Neural progenitor cell (in vitro differentiated cells): Measurements from ENCODE around the gene STRAP. TPM values are rescaled to one million over a fixed set of nuclear protein-coding genes. Genes with fewer than 3 reads are reported as not detected.

ENCODE experiments used
- DNase-seq: peaks from one replicate; pipeline ENCODE4 v3.0.0-alpha.2; 2016; ENCODE audit warnings: low spot score
- H2AFZ ChIP-seq: fragments of 200-600 bp; sonication (generic); replicated peaks from 2 replicates; pipeline ENCODE4 v1.6.1; 2016; ENCODE audit warnings: antibody characterized with exemption
- H3F3A ChIP-seq: fragments of 200-600 bp; sonication (generic); 2 replicates; pipeline ENCODE4 v1.6.1; 2016; ENCODE audit warnings: antibody characterized with exemption, low read depth
- H3K27ac ChIP-seq: fragments of 200-600 bp; sonication (generic); 2 replicates; pipeline ENCODE4 v1.5.1; 2016; ENCODE audit warnings: mild to moderate bottlenecking
- H3K27me3 ChIP-seq: fragments of 200-600 bp; sonication (generic); 2 replicates; pipeline ENCODE4 v1.6.1; 2016; ENCODE audit warnings: mild to moderate bottlenecking, moderate library complexity
- H3K36me3 ChIP-seq: fragments of 200-600 bp; sonication (generic); 2 replicates; pipeline ENCODE4 v1.5.1; 2016
- H3K4me1 ChIP-seq: fragments of 200-600 bp; sonication (generic); 2 replicates; pipeline ENCODE4 v1.6.1; 2016; ENCODE audit warnings: mixed run types
- H3K4me2 ChIP-seq: fragments of 200-600 bp; sonication (generic); 2 replicates; pipeline ENCODE4 v1.6.1; 2016
- H3K4me3 ChIP-seq: fragments of 200-600 bp; sonication (generic); 2 replicates; pipeline ENCODE4 v1.5.1; 2016
- H3K79me2 ChIP-seq: fragments of 200-600 bp; sonication (generic); 2 replicates; pipeline ENCODE4 v1.6.1; 2016; ENCODE audit warnings: low read depth
- H3K9ac ChIP-seq: fragments of 200-600 bp; sonication (generic); 2 replicates; pipeline ENCODE4 v1.6.1; 2016
- H3K9me3 ChIP-seq: fragments of 200-600 bp; sonication (generic); 2 replicates; pipeline ENCODE4 v1.5.1; 2016; ENCODE audit warnings: low read depth
- H4K20me1 ChIP-seq: fragments of 200-600 bp; sonication (generic); 2 replicates; pipeline ENCODE4 v1.6.1; 2016; ENCODE audit warnings: low read depth
- H3K27ac Mint-ChIP-seq: 3 replicates; pipeline ENCODE4 v1.8.0; 2021; ENCODE audit warnings: mixed read lengths
- H3K27me3 Mint-ChIP-seq: 2 replicates; pipeline ENCODE4 v1.8.0; 2022; ENCODE audit warnings: low read depth, mild to moderate bottlenecking, inconsistent platforms, moderate library complexity, mixed read lengths; ENCODE audit not compliant: insufficient read depth
- H3K36me3 Mint-ChIP-seq: 3 replicates; pipeline ENCODE4 v1.8.0; 2021; ENCODE audit warnings: mixed read lengths
- H3K4me1 Mint-ChIP-seq: 3 replicates; pipeline ENCODE4 v1.8.0; 2021; ENCODE audit warnings: mixed read lengths
- H3K4me3 Mint-ChIP-seq: 3 replicates; pipeline ENCODE4 v1.8.0; 2021; ENCODE audit warnings: mild to moderate bottlenecking, moderate library complexity, mixed read lengths
- H3K9me3 Mint-ChIP-seq: 3 replicates; pipeline ENCODE4 v1.8.0; 2020; ENCODE audit warnings: mixed read lengths
- EZH2 ChIP-seq: fragments of 200-600 bp; sonication (generic); IDR thresholded peaks from 2 replicates; pipeline ENCODE4 v1.6.1; 2017; ENCODE audit warnings: antibody characterized with exemption, mild to moderate bottlenecking, moderate library complexity
- EZH2phosphoT487 ChIP-seq: fragments of 200-600 bp; sonication (generic); IDR thresholded peaks from 2 replicates; pipeline ENCODE4 v1.6.1; 2017; ENCODE audit warnings: antibody characterized with exemption
- total RNA-seq: library from RNA; depleted of rRNA; stranded (reverse); fragments of >200 nt; gene quantifications from 2 replicates; pipeline ENCODE4 v1.2.3, GENCODE V29; 2015; ENCODE audit warnings: low replicate concordance
- TF ChIP-seq, protein P1 (sequence below): fragments of 200-600 bp; sonication (generic); IDR thresholded peaks from 2 replicates; pipeline ENCODE4 v1.5.1; 2017; ENCODE audit warnings: antibody characterized with exemption, mild to moderate bottlenecking

Gene STRAP
- total RNA-seq, 1 donor from 2014 or later = 303 TPM

DNA sequence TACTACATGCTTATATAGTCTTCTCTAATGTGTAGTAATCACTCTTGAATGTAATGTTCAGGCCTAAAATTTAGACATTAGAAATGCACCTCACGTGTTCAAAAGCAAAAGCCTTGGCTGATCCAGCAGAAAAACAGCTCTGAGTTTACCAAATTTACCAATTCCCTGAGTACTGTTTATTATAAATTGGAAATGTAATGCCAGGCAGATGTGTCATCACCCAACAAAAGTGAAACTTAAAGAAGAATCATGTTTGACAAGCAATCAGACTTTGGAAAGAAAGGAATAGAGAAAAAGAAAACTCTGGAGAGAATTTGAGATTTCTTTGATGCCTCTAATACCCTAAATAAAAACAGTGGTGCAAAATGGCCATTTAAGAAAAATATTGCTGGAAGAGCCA, 26.5 kb upstream of the STRAP start:
- H3K27me3 Mint-ChIP-seq = no peaks in the 10 kb centered on the region
- no peaks in the 10 kb centered on the region for H3F3A ChIP-seq
- no peaks in the 10 kb centered on the region for H3K36me3 ChIP-seq
- H4K20me1 ChIP-seq = no peaks in the 10 kb centered on the region
- H3K9me3 Mint-ChIP-seq = no peaks in the 10 kb centered on the region
- no peak overlapping the region for H3K4me3 ChIP-seq
- peaks cover 34% of the 10 kb centered on the region for H3K4me1 Mint-ChIP-seq
- TF ChIP-seq, protein P1, sequence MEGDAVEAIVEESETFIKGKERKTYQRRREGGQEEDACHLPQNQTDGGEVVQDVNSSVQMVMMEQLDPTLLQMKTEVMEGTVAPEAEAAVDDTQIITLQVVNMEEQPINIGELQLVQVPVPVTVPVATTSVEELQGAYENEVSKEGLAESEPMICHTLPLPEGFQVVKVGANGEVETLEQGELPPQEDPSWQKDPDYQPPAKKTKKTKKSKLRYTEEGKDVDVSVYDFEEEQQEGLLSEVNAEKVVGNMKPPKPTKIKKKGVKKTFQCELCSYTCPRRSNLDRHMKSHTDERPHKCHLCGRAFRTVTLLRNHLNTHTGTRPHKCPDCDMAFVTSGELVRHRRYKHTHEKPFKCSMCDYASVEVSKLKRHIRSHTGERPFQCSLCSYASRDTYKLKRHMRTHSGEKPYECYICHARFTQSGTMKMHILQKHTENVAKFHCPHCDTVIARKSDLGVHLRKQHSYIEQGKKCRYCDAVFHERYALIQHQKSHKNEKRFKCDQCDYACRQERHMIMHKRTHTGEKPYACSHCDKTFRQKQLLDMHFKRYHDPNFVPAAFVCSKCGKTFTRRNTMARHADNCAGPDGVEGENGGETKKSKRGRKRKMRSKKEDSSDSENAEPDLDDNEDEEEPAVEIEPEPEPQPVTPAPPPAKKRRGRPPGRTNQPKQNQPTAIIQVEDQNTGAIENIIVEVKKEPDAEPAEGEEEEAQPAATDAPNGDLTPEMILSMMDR = no peak
- TF ChIP-seq EZH2 (no peak), EZH2phosphoT487 (no peak)
- peaks cover 36% of the 10 kb centered on the region for H3K4me1 ChIP-seq
- no peak overlapping the region for H3K27ac Mint-ChIP-seq
- no peaks in the 10 kb centered on the region for H3K36me3 Mint-ChIP-seq
- H3K4me2 ChIP-seq = peak overlapping the region; percentile 63
- H3K27me3 ChIP-seq = no peaks in the 10 kb centered on the region
- peak overlapping the region; percentile 51 for H3K27ac ChIP-seq
- peak overlapping the region; percentile 38 for H2AFZ ChIP-seq
- H3K9me3 ChIP-seq = no peaks in the 10 kb centered on the region
- DNase-seq = no peak
- no peak overlapping the region for H3K4me3 Mint-ChIP-seq
- no peaks in the 10 kb centered on the region for H3K79me2 ChIP-seq
- no peak overlapping the region for H3K9ac ChIP-seq

DNA sequence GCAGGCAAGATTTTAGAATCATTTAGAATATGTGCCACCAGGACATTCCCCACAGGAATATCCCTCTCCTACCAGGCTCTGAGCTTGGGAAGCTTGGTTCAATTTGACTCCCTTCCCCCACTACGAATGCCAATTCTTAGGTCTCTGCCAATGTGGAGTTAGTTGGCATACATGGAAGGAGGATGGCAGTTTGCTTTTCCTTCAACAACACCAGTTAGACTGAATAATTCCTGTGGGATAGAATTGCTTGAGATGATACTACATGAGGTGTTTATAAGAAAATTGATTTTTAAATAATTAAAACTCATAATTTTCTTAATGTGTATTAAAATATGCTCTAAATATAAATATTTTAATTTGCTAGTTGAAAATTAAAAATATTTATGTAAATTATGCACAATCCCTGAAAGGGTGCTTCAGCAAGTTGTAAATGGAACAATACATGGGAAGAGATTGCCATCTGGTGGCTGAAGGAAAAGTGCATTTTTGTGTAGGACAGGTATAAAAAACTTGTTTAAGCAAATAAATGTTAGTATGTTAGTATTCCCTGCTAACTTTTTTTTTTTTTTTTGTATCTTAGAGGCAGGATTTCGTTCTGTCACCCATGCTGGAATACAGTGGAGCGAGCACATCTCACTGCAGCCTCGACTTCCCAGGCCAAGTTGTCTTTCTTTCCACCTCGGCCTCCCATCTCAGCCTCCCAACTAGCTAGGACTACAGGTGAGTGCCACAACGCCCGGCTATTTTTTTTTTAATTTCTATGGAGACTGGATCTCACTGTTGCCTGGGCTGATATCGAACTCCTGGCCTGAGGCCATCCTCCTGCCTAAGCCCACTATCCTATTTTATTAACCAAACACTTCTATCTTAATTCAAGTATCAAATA, 25.8 kb upstream of the STRAP start:
- DNase-seq = peak; percentile 68
- no peak overlapping the region for H3K4me3 Mint-ChIP-seq
- H3K27ac ChIP-seq = no peak overlapping the region

DNA sequence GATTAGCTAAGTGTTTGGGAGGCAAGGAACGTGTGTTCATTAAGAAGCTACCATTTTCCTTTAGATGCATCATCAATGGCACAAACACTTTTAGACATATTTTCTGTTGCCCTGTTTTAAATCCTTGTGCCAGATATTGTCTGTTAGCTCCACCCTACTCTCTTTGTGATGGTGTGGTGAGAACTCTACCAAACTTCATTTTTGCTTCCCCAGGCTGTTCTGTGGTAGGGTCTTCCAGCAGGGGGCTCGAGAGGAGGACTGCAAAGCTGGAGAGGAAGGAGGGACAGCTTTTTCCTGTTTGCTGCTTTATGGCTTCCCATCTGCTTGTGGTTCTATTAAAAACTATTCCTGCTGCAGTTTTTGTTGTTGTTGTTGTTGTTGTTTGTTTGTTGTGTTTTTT, 23.8 kb upstream of the STRAP start:
- Histone ChIP-seq H3K27me3 (no peaks in the 10 kb centered on the region), H3K4me2 (no peak overlapping the region), H3K27ac (no peak overlapping the region), H3K9ac (no peak overlapping the region), H3K79me2 (no peaks in the 10 kb centered on the region), H3K36me3 (no peaks in the 10 kb centered on the region), H4K20me1 (no peaks in the 10 kb centered on the region), H2AFZ (peak overlapping the region; percentile 70), H3F3A (no peaks in the 10 kb centered on the region), H3K9me3 (no peaks in the 10 kb centered on the region), H3K4me1 (peaks cover 31% of the 10 kb centered on the region), H3K4me3 (no peak overlapping the region)
- TF ChIP-seq, protein P1 = peak; percentile 41
- TF ChIP-seq EZH2 = no peak
- peak; percentile 20 for DNase-seq
- Mint-ChIP-seq H3K27ac (no peak overlapping the region), H3K4me3 (no peak overlapping the region), H3K27me3 (no peaks in the 10 kb centered on the region), H3K9me3 (no peaks in the 10 kb centered on the region), H3K4me1 (peaks cover 34% of the 10 kb centered on the region), H3K36me3 (no peaks in the 10 kb centered on the region)

More for the DNA sequence above, 25.8 kb upstream of the STRAP start:
- H3K4me1 Mint-ChIP-seq = peaks cover 34% of the 10 kb centered on the region
- peak overlapping the region; percentile 38 for H2AFZ ChIP-seq
- no peaks in the 10 kb centered on the region for H3K36me3 ChIP-seq
- H3K9ac ChIP-seq = no peak overlapping the region
- H3K9me3 ChIP-seq = no peaks in the 10 kb centered on the region
- H3K9me3 Mint-ChIP-seq = no peaks in the 10 kb centered on the region
- no peak for TF ChIP-seq EZH2phosphoT487
- no peak for TF ChIP-seq EZH2
- TF ChIP-seq, protein P1 = peak; percentile 88
- no peak overlapping the region for H3K4me3 ChIP-seq
- H3K36me3 Mint-ChIP-seq = no peaks in the 10 kb centered on the region
- peaks cover 34% of the 10 kb centered on the region for H3K4me1 ChIP-seq
- H3K27me3 ChIP-seq = no peaks in the 10 kb centered on the region
- no peaks in the 10 kb centered on the region for H3K27me3 Mint-ChIP-seq
- H4K20me1 ChIP-seq = no peaks in the 10 kb centered on the region
- no peaks in the 10 kb centered on the region for H3K79me2 ChIP-seq
- H3K4me2 ChIP-seq = peak overlapping the region; percentile 63
- no peak overlapping the region for H3K27ac Mint-ChIP-seq
- no peaks in the 10 kb centered on the region for H3F3A ChIP-seq
